Measurements from ENCODE around the gene B4GALT1.

Gene B4GALT1

GRCh38 chr9:33129251-33129885 lies 37.8 kb downstream of the B4GALT1 start:
- TF ChIP-seq ZFX (IDR thresholded peaks at IDR 0.05; ENCODE audit: borderline replicate concordance) = no peak
- no peak for TF ChIP-seq CTCF (IDR thresholded peaks at IDR 0.05)
- H3K27ac ChIP-seq = no peak overlapping the region

- H3K27ac ChIP-seq = no peak overlapping the region
- TF ChIP-seq CTCF (IDR thresholded peaks at IDR 0.05) = no peak
- no peak for TF ChIP-seq ZFX (IDR thresholded peaks at IDR 0.05; ENCODE audit: borderline replicate concordance)
Measured at GRCh38 chr9:33128570-33128969, 38.6 kb downstream of the B4GALT1 start.

GRCh38 chr9:33127881-33128280 lies 39.3 kb downstream of the B4GALT1 start:
- no peak overlapping the region for H3K27ac ChIP-seq
- TF ChIP-seq ZFX (IDR thresholded peaks at IDR 0.05; ENCODE audit: borderline replicate concordance) = no peak
- no peak for TF ChIP-seq CTCF (IDR thresholded peaks at IDR 0.05)

GRCh38 chr9:33125871-33126823 lies 41.0 kb downstream of the B4GALT1 start:
- TF ChIP-seq CTCF (IDR thresholded peaks at IDR 0.05) (no peak), ZFX (IDR thresholded peaks at IDR 0.05; ENCODE audit: borderline replicate concordance) (no peak)
- H3K27ac ChIP-seq = no peak overlapping the region

GRCh38 chr9:33125461-33125860 lies 41.7 kb downstream of the B4GALT1 start:
- TF ChIP-seq ZFX (IDR thresholded peaks at IDR 0.05; ENCODE audit: borderline replicate concordance) (no peak), CTCF (IDR thresholded peaks at IDR 0.05) (no peak)
- no peak overlapping the region for H3K27ac ChIP-seq

- TF ChIP-seq CTCF (IDR thresholded peaks at IDR 0.05) = no peak
- no peak for TF ChIP-seq ZFX (IDR thresholded peaks at IDR 0.05; ENCODE audit: borderline replicate concordance)
- H3K27ac ChIP-seq = no peak overlapping the region
Measured at GRCh38 chr9:33124751-33125381, 42.3 kb downstream of the B4GALT1 start.

Measured in 22Rv1 (cell line).